GM12891 (cell line): ENCODE results near the gene SPTBN4.

Experiments
- PAX5 ChIP-seq: IDR thresholded peaks from 2 replicates; pipeline ENCODE4 v1.6.1; 2011; ENCODE audit warnings: low read length, moderate library complexity, mild to moderate bottlenecking; ENCODE audit not compliant: insufficient read depth, severe bottlenecking
- POLR2A ChIP-seq: IDR thresholded peaks from 2 replicates; pipeline ENCODE4 v1.6.1; 2011; ENCODE audit warnings: low read depth, low read length, control low read depth
- POLR2AphosphoS5 ChIP-seq: IDR thresholded peaks from 2 replicates; pipeline ENCODE4 v1.6.1; 2011; ENCODE audit warnings: low read depth, low read length, control low read depth
- TAF1 ChIP-seq: IDR thresholded peaks from 2 replicates; pipeline ENCODE4 v1.6.1; 2011; ENCODE audit warnings: low read depth, low read length, control low read depth

DNA sequence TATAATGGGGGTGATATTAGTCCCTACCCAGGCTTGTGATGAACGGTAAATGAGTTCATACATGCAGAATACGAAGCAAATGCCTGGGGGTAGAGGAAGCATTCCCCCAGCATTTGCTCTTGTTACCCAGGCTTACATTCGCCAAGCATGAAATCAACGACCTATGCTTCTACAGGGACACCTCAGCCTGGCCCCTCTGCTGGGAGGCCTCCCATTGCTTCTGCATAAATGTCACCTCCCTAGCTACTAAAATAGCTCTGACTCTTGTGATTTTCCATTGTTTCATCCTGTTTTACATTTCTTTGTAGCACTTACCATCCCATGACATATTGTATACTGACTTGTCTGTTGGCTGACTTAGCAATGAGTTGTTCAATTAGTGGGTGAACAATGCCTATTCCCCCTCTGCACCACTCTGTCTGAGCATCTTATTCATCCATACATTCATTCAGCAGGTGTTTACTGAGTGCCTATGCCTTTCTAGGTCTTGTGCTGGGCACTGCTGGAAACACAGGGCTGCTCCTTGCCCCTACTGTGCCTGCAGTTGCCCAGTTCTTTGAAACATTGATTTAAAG is 47.0 kb downstream of the SPTBN4 start:
- TF ChIP-seq POLR2AphosphoS5 (no peak), POLR2A (no peak), TAF1 (no peak), PAX5 (no peak)
